Mucosa of gallbladder (tissue), 1 donor: ENCODE measurements around the gene FETUB. TPM values are rescaled to one million over a fixed set of nuclear protein-coding genes. Genes with fewer than 3 reads are reported as not detected.

Source experiments
- DNase-seq: peaks from one replicate; pipeline ENCODE4 v3.0.0-alpha.2; 2020; ENCODE audit warnings: low spot score
- total RNA-seq: library from RNA; stranded (reverse); gene quantifications from one replicate; pipeline ENCODE4 v1.2.1, GENCODE V29; 2021
- donor health status: DM: no; HTN: no; CAD: no.

Gene FETUB
- total RNA-seq, 1 donor from 2014 or later, result not detected

DNA sequence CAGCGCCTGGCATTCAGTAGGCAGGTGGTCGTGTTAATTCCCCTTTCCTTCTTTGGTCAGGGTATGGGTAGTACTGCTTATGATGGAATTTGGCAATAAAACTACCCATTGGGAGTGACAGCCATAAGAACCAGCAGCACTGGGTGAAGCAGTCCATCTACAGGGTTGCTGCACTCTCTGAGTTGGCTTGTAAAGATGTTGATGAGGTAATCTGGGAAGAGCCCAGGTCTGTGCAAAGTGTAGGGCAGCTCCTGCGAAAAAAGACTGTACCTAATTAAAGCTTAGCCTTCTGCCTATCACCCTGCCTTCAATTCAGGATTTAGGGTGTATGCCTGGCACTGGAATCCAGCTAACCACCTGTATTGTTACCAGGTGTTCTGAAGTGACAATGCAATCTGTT lies 4.7 kb upstream of the FETUB start:
- no peak for DNase-seq

DNA sequence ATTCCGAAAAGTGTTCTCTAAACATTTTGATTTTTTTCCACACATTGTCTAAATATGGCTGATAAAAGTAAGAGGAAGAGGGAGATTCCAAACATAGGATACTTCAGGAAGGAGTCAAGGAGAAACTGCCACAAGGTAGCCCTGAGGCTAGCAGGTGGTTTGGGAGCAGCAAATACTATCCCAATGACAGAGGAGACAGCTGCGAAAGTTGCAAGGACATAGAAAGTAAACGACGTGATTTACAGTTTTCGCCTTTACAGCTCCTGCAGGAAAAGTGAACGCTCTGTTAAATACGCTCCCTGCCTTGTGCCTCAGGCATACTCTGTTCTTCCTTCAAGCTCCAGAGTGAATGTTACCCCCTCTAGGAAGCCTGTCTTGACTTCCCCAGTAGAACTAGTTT lies 3.7 kb upstream of the FETUB start:
- no peak for DNase-seq

DNA sequence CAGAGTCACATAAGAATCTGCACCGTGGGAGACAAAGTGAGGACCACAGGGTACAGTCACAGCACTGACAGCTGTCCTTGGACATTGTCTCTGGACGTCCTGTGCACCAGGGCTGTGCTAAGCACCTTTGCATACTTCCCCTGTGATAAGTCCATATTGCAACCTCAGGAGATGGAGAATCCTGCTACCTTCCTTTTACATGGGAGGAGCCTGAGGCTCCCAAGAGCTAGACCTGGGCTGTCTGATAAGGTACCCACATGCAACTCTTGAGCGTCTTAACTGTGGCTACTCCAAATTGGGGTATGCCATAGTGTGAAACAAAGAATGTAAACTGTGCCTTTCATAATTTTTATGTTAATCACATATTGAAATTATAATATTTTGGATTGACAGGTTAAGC lies 2.5 kb upstream of the FETUB start:
- no peak for DNase-seq

- no peak for DNase-seq
Observed at GRCh38 chr3:186638259-186638658, 1.9 kb upstream of the FETUB start.

- no peak for DNase-seq
Observed at GRCh38 chr3:186640473-186640818, 247 bp downstream of the FETUB start.

GRCh38 chr3:186640929-186641328 lies 730 bp downstream of the FETUB start:
- DNase-seq, result no peak

- no peak for DNase-seq
Observed at GRCh38 chr3:186642014-186642413, 1.8 kb downstream of the FETUB start.

- DNase-seq, result no peak
Observed at GRCh38 chr3:186643493-186643892, 3.3 kb downstream of the FETUB start.

- DNase-seq, result no peak
Observed at GRCh38 chr3:186644683-186645082, 4.5 kb downstream of the FETUB start.

GRCh38 chr3:186646106-186646505 lies 5.9 kb downstream of the FETUB start:
- no peak for DNase-seq

DNA sequence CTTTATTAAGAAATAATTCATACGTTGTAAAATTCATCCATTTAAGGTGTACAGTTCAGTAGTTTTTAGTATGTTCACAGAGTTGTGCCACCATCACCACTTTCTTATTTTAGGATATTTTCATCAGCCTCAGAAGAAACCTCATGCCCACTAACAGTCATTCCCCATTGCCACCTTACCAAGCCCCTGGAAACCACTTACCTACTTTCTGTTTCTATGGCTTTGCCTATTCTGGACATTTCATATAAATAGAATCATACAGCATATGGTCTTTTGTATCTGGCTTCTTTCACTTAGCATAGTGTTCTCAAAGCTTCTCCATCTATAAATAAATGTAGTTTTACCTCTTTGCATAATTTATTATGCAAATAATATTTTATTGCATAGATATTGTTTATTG lies 6.6 kb downstream of the FETUB start:
- DNase-seq, result no peak

GRCh38 chr3:186648851-186649250 lies 8.7 kb downstream of the FETUB start:
- DNase-seq, result no peak

GRCh38 chr3:186651678-186652215 lies 11.5 kb downstream of the FETUB start:
- no peak for DNase-seq

DNA sequence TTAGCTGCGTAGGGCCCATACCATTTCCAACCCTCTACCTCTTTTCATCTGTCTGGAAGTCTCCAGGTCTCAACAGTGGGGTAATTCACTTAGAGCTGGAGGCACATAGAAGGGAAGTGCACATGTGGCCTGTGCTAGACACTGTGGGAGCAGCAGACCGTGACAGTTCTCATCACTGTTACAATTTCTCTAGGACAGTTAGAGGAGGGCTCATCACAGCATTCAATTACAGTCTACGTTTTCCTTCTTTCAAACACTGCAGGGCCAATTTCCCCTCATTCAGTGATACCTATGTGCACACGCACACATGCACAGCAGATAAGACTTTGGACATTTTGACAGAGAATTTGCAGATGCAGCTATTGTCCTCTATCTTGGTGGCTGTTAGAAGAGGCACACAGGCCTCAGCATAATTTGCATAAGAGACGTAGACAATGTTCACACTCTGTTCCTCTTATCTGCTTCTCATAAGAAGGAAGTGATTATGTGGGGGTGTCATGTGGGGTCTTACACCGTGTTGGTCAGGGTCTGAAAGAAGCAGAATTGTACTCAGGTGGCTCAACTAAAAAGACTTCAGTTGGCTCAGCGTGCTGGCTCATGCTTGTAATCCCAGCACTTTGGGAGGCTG lies 13.0 kb downstream of the FETUB start:
- no peak for DNase-seq

DNA sequence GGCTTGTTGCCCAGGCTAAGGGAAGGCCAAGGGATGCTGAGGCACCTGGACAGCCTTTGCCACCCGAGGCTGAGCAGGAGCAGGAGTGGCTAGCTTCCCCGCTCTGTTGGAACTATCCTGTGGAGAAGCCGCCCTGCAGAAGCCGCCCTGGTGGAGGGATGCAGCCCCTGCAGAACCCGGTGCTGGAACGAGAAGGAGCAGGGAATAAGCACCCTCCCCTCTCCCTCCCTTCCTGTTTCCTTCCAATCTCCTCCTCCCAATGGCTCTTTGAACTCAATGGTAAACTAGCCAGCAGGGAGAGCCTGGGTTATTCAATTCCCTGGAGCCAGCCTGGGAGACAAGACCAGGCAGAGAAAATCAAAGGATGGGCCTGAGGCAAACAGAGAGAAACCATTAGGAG lies 13.8 kb downstream of the FETUB start:
- no peak for DNase-seq

DNA sequence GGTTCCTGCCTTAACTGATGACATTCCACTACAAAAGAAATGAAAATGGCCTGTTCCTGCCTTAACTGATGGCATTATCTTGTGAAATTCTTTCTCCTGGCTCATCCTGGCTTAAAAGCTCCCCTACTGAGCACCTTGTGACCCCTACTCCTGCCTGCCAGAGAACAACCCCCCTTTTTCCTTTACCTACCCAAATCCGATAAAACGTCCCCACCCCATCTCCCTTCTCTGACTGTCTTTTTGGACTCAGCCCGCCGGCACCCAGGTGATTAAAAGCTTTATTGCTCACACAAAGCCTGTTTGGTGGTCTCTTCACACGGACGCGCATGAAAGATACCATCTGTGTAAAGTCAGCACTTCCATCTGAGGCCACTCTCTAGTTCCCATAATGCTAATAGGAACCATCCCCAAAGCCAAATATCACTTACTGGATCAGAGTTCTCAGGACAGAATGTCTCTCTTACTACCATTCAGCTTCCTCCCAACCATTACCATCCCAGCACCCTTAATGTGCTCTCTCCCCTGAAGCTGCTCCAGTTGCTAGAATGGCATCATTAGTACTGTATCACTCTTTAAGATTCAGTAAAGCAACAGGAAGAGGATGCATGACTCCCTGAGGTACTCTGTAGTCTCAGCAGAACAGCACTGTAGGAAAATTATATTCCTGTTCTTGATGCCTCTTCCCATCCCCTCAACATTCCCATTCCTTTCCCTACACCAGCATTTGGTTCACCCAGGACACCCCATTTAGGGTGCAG lies 23.3 kb downstream of the FETUB start:
- DNase-seq, result no peak

DNA sequence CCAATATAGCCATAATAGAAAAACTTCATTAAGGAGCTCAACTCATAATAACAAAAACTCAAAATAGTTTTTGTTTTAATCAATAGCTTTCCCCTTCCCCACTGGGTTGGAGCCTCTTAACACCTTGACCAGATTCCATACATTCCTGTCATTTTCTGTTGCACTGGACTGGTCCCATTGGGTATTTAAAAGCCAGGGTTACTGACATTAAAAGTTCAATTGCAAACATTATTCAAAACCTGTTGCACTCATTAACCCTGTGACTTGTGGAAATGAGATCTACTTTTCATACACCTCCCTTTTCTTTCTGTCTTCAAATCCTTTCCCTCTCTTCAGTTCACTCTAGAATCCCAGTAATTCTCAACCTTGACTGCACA lies 23.9 kb downstream of the FETUB start:
- DNase-seq, result no peak

DNA sequence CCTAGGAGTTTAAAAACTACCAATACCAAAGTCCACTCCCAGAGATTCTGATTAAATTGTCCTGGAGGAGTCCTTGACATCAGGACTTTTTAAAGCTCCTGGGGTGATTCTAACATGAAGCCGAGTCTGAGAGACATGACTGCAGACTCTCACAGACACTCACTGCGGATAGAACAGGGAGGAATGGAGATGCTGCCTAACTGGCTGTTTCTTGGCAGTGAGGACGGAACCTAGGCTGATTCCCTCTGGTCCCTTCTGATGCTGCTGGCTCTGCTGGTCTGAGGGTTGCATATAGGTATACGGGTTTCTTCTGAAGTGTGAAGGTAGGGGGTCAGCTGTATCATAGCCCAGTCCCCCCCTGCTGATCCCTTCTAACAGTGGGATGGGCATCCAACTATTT lies 24.3 kb downstream of the FETUB start:
- no peak for DNase-seq

DNA sequence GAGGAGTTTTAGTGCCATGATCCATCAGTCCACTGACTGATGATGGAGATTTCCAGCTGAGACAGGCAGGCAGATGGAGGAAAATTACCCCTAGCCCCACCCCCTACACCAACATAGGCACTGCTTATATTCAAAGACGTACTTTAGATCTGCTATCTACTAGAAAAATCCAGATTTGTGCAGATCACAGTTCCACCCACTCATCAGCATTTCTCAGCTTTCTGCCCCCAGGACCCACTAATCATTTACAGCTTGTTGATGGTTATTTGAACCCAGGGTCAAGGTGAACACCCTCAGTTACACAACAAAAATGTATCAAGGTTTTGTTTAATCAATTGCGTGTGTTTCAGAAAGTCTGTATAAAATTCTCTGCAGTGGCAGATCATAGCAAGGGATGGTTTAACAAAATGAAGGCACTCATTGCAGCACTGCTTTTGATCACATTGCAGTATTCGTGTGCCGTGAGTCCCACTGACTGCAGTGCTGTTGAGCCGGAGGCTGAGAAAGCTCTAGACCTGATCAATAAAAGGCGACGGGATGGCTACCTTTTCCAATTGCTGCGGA lies 25.5 kb downstream of the FETUB start, which contains the start of gene HRG:
Gene HRG, plus strand, starts transcription at position 390 of the 564 bp plus-strand sequence. Its CDS starts 18 bp downstream, at position 408.
- DNase-seq, result no peak

DNA sequence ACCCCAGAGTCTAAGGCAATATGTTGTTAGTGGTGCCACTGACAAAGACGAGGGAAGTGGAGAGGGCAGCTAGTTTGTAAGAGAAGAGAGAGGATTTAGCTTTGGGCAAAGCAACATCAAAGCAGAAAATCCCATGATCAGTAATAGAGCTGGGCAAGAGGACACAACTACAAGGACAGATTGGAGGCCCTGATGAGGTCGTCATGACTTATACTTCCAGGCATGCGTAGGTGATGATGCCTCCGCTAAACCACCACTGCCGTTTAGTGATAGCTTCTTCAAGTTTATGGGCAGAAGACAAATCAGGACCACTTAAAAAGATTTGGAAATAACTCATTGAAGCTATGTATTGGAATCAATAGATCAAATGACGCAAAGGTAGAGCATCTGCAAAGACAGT lies 28.2 kb downstream of the FETUB start:
- no peak for DNase-seq

DNA sequence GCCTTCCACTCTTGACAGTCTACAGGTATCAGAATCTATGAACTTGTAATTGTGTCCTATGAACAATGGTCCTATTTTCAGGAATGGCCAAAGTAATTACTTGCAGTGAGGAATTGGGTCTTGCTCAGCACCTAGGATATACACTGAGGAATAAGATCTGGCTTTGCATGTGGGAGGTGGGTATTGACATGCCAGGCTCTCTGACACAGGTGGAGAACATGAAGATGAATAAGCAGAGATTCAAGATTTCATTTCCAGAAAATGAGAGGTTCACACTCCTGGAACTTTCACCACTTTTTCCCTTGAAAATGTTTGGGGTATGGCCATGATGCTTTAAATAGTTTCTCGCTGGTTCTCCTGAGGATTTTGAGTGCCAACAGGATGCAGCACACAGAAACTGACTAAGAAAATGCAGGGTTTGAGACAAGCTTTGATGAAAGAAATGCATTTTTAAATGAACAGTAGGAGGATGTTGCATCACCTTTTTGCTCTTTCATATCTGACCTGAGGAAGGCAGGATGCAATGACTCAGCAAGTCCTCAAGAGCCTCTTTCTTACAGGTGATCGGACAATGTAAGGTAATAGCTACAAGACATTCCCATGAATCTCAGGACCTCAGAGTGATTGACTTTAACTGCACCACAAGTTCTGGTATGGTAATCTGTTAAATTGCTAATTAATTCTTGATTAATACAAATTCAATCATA lies 29.3 kb downstream of the FETUB start:
- DNase-seq, result no peak

DNA sequence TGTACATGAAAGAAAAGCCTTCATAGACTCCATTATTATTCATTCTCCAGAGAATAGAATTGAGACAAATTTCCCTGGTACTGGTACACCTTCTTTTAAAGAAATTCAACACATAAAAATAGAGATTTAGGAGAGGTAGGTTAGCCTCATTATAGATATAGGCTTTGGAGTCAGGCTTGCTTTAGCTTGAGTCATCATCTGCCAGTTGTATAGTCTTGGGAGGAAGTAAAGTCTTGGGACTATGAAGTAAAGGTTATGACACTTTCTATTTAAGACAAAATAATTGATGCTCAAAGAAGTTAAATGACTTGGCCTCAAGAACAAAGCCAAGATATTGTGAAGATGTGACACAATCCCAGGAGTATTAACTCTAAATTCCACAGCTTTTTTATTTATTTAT lies 30.0 kb downstream of the FETUB start:
- DNase-seq, result no peak
